Erythroblast (primary cell): ENCODE data around the gene IDUA.
A peak's percentile ranks its signal among the peaks of the same experiment; 100 is the strongest.
"Not testable (repeated sequence)": the region's sequence is repeated elsewhere in the genome, so short reads cannot be mapped to it uniquely, and the experiment has no call there.

ENCODE experiments used
- DNase-seq, 2 experiments: peaks; one replicate each; lab custom pipeline; 2025; lab: John Stamatoyannopoulos, UW
- GATA1 ChIP-seq: IDR thresholded peaks from 2 replicates; pipeline ENCODE4 v1.6.1; 2011; ENCODE audit warnings: low read depth, mild to moderate bottlenecking, control low read depth, low read length, moderate library complexity
- POLR2A ChIP-seq: IDR thresholded peaks from 2 replicates; pipeline ENCODE4 v1.6.1; 2011; ENCODE audit warnings: mild to moderate bottlenecking, low read length

IDUA gene

DNA sequence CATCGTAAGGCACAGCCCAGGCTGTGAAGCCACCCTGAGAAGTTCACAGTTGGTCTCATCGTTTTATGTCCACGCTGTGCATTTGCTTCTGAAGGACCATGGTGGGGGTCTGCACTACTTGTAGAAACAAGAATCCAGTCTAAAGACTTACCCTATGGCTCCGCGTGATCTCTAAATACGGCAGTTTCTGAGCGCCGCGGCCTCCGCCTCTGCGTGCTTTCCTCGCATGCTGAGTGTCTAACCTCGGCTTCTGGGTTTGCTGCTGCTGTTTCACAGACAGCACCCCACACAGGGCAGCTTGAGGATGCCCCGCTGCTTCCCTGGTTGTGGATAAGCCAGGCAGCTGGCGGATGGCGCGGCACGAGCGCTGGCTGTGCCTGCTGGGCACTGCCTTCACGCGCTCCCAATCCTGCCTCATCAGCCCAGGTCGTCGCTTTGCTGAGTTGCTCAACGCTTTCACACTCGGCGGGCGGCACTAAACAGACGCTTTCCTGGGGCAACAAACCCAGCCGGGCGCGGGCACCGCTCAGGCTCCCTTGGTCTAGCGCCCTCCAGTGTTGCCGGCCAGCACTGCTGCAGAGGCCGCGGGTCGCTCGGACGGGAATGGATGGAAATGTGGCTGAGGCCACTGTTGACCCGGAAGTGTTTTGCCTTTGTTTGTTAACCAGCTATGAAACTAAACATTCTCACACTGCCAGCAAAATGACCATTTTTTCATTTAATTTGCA is 63.8 kb downstream of the IDUA start:
- TF ChIP-seq POLR2A (no peak), GATA1 (no peak)
- peak in 1 of 2 experiments; percentile 23 for DNase-seq

DNA sequence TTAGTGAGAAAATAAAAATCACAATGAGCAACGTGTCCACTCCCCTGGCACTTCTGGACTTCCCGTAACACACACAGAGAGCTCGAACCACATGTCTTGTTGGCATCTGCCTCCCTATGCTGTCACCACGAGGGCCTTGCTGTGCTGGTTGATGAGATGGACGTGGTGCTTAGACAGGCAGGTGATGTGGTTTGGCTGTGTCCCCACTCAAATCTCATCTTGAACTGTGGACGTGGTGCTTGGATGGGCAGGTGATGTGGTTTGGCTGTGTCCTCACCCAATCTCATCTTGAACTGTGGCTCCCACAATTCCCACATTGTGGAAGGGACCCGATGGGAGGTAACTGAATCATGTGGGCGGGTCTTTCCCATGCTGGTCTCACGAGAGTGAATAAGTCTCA is 64.6 kb downstream of the IDUA start:
- TF ChIP-seq GATA1 (no peak), POLR2A (no peak)
- DNase-seq = no peak

DNA sequence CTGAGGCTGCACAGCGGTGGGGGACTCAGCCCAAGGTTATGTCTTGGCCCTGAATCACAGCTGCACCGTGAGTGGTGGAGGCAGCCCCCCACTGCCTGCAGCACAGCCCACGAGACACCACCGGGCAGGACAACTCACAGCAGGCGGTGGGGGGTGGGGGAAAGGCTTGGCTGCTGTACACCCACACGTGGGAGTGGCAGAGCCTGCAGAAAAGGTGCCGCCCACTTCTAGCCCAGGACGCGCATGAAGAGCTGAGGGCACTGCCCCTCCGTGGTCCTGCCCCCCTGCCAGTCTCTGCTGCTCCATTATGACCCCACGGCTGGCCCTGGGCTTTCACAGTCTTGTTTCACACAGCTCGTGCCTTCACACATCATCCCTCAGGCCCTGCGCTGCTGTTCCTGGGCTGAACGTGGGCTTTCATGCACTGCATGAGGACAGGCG is 65.4 kb downstream of the IDUA start:
- TF ChIP-seq GATA1 (no peak), POLR2A (no peak)
- no peak for DNase-seq

DNA sequence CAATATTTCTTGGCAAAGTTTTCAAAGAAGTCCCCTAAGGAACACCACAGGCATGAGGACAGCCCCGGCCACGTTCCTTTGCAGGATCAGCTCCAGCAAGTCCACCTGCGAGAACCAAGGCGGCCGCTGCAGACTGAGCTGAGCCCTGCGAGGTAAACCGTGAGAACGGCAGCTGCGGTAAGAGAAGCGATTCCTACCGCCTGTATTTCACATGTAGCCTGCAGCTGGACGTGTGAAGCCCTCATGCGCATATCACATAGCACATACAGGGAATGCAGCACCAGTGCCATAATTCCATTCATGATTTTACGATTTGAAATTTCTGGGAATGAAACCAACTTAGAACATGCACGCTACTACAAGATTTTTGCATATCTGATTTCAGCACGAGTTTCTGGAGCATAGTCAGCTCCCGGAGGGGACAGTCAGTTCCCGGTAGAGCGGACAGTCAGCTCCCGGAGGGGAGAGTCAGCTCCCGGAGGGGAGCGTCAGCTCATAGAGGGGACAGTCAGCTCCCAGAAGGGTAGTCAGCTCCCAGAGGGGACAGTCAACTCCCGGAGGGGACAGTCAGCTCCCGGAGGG is 66.3 kb downstream of the IDUA start:
- no peak for TF ChIP-seq GATA1
- no peak for TF ChIP-seq POLR2A
- no peak for DNase-seq

DNA sequence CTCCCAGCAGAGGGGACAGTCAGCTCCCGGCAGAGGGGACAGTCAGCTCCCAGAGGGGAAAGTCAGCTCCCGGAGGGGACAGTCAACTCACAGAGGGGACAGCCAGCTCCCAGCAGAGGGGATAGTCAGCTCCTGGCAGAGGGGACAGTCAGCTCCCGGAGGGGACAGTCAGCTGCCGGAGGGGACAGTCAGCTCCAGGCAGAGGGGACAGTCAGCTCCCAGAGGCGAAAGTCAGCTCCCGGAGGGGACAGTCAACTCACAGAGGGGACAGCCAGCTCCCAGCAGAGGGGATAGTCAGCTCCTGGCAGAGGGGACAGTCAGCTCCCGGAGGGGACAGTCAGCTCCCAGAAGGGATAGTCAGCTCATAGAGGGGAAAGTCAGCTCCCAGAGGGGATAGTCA is 67.0 kb downstream of the IDUA start:
- DNase-seq = not testable (repeated sequence)
